SK-N-MC (cell line): Measurements from ENCODE around the gene FBXL4.

Experiments used
- EZH2 ChIP-seq: fragments of 200-600 bp; sonication (generic); IDR thresholded peaks from one replicate; pipeline ENCODE4 v1.6.1; 2017; ENCODE audit warnings: antibody characterized with exemption
- FOXP2 ChIP-seq: optimal IDR thresholded peaks from 2 replicates; pipeline ENCODE3; 2011; ENCODE audit warnings: mild to moderate bottlenecking, moderate library complexity; ENCODE audit not compliant: insufficient read depth; ENCODE audit errors: extremely low read length, control extremely low read depth
- POLR2AphosphoS5 ChIP-seq: IDR thresholded peaks from 2 replicates; pipeline ENCODE4 v1.6.1; 2012; ENCODE audit warnings: mild to moderate bottlenecking, low read depth, low read length, borderline replicate concordance

DNA sequence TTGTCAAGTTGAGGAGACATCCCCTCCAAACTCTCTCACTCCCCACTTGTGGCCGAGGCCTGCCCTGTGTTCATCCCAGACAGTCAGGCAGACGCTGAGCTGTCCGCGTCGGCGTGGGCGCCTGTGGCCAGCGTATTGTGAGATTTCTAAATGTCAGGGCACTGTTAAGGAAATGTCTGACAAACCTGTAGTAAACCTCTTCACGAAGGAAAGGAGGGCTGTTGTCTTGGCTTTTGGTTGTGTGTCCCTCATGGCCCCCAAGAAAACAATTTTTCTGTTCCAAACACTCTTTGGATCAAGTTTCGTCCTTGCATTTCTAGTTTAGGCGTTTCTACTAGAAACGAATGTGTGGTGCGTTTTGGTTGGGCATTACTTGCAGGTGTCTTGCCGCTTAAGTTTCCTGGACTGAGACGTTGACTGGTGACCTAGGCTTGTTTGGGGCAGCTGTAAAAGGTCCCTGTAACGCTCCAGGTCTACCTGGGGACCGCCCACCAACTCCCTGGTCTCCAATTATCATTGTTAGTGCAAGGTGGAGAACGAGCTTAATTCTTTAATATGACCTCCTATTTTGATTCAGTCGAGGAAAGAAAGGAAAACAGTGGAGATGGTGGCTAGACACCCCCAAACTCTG lies 122.0 kb downstream of the FBXL4 start:
- no peak for TF ChIP-seq EZH2
- no peak for TF ChIP-seq POLR2AphosphoS5
- no peak for TF ChIP-seq FOXP2
